CD4-positive, alpha-beta T cell treated with Interleukin-4 for 1 hour (primary cell): ENCODE data around the gene PPP2R3A.
A peak's percentile ranks its signal among the peaks of the same experiment; 100 is the strongest.
"Not testable (repeated sequence)": the region's sequence is repeated elsewhere in the genome, so short reads cannot be mapped to it uniquely, and the experiment has no call there.

Experiments
- DNase-seq, 2 donors: peaks; one replicate each; pipeline ENCODE4 v3.0.0-alpha.2; 2020 to 2022

Gene PPP2R3A

GRCh38 chr3:136161516-136161915 is 196.0 kb downstream of the PPP2R3A start:
- DNase-seq = no peak

- no peak for DNase-seq
Observed at GRCh38 chr3:136162322-136162721, 196.8 kb downstream of the PPP2R3A start.

- DNase-seq = not testable (repeated sequence)
Observed at GRCh38 chr3:136163607-136164006, 198.1 kb downstream of the PPP2R3A start.

- no peak for DNase-seq
Observed at GRCh38 chr3:136166507-136166906, 201.0 kb downstream of the PPP2R3A start.

GRCh38 chr3:136168236-136168635 is 202.7 kb downstream of the PPP2R3A start:
- DNase-seq = not testable (repeated sequence)

GRCh38 chr3:136171097-136171542 is 205.6 kb downstream of the PPP2R3A start:
- DNase-seq = no peak

- no peak for DNase-seq
Observed at GRCh38 chr3:136173939-136174490, 208.5 kb downstream of the PPP2R3A start.

GRCh38 chr3:136177876-136178275 is 212.3 kb downstream of the PPP2R3A start:
- no peak for DNase-seq

- DNase-seq = no peak
Observed at GRCh38 chr3:136181741-136182140, 216.2 kb downstream of the PPP2R3A start.

GRCh38 chr3:136184703-136185102 is 219.2 kb downstream of the PPP2R3A start:
- no peak for DNase-seq

GRCh38 chr3:136186344-136186743 is 220.8 kb downstream of the PPP2R3A start:
- DNase-seq = peak in 1 of 2 donors; percentile 33

- DNase-seq = no peak
Observed at GRCh38 chr3:136186846-136187245, 221.3 kb downstream of the PPP2R3A start.

- no peak for DNase-seq
Observed at GRCh38 chr3:136187868-136188267, 222.3 kb downstream of the PPP2R3A start.

- no peak for DNase-seq
Observed at GRCh38 chr3:136189043-136189442, 223.5 kb downstream of the PPP2R3A start.

GRCh38 chr3:136189859-136190617 is 224.5 kb downstream of the PPP2R3A start:
- no peak for DNase-seq

GRCh38 chr3:136192195-136192594 is 226.7 kb downstream of the PPP2R3A start:
- DNase-seq = not testable (repeated sequence)

GRCh38 chr3:136192831-136193230 is 227.3 kb downstream of the PPP2R3A start:
- DNase-seq = no peak

- DNase-seq = peak in 1 of 2 donors; percentile 24
Observed at GRCh38 chr3:136193278-136194054, 227.9 kb downstream of the PPP2R3A start.

- DNase-seq = peak; percentile 73 to 78
Observed at GRCh38 chr3:136194409-136195257, 229.1 kb downstream of the PPP2R3A start.

- DNase-seq = peak; percentile 87 to 88
Observed at GRCh38 chr3:136195258-136196063, 229.9 kb downstream of the PPP2R3A start.

GRCh38 chr3:136196064-136196400 is 230.5 kb downstream of the PPP2R3A start, which contains the start of gene MSL2:
TSS of gene MSL2 (minus strand) at chr3:136196335. CDS start at chr3:136195113, 1,222 bp downstream.
- no peak for DNase-seq
